H9 (cell line): ENCODE data around the gene KCNIP4. TPM values are rescaled to one million over a fixed set of nuclear protein-coding genes. Genes with fewer than 3 reads are reported as not detected.

Experiments
- DNase-seq: peaks from one replicate; pipeline ENCODE4 v3.0.0-alpha.2; 2017
- H2AFZ ChIP-seq: one replicate; pipeline ENCODE4 v1.6.1; 2013; ENCODE audit warnings: mild to moderate bottlenecking, low read length, control low read depth, moderate library complexity
- H2AK5ac ChIP-seq: 2 replicates; pipeline ENCODE4 v1.6.1; 2013; ENCODE audit warnings: low read length, control low read depth, mixed read lengths; ENCODE audit not compliant: insufficient read length
- H2BK120ac ChIP-seq: one replicate; pipeline ENCODE4 v1.6.1; 2013; ENCODE audit warnings: low read depth, mild to moderate bottlenecking, low read length, control low read depth, inconsistent platforms; ENCODE audit not compliant: poor library complexity, severe bottlenecking
- H2BK12ac ChIP-seq: 2 replicates; pipeline ENCODE4 v1.6.1; 2013; ENCODE audit warnings: low read length, control low read depth, mixed read lengths, low read depth; ENCODE audit not compliant: insufficient read length
- H2BK15ac ChIP-seq: 2 replicates; pipeline ENCODE4 v1.6.1; 2013; ENCODE audit warnings: low read depth, low read length, control low read depth
- H2BK20ac ChIP-seq: one replicate; pipeline ENCODE4 v1.6.1; 2013; ENCODE audit warnings: low read depth, mild to moderate bottlenecking, low read length, control low read depth, inconsistent platforms; ENCODE audit not compliant: poor library complexity, severe bottlenecking
- H2BK5ac ChIP-seq: 2 replicates; pipeline ENCODE4 v1.6.1; 2013; ENCODE audit warnings: low read length, control low read depth, mixed read lengths; ENCODE audit not compliant: insufficient read length
- H3K14ac ChIP-seq: 2 replicates; pipeline ENCODE4 v1.6.1; 2013; ENCODE audit warnings: low read length, control low read depth; ENCODE audit not compliant: insufficient read depth
- H3K18ac ChIP-seq: 2 replicates; pipeline ENCODE4 v1.6.1; 2013; ENCODE audit warnings: low read depth, mild to moderate bottlenecking, mixed read lengths, low read length, control low read depth; ENCODE audit not compliant: insufficient read length
- H3K23ac ChIP-seq: 2 replicates; pipeline ENCODE4 v1.6.1; 2013; ENCODE audit warnings: low read length, control low read depth, mixed read lengths, low read depth; ENCODE audit not compliant: insufficient read length
- H3K23me2 ChIP-seq: 2 replicates; pipeline ENCODE4 v1.6.1; 2013; ENCODE audit warnings: low read depth, mild to moderate bottlenecking, mixed read lengths, low read length, control low read depth; ENCODE audit not compliant: insufficient read length, poor library complexity, severe bottlenecking
- H3K27ac ChIP-seq: 2 replicates; pipeline ENCODE4 v1.5.1; 2013; ENCODE audit warnings: low read length, control low read depth, mixed read lengths, low read depth; ENCODE audit not compliant: insufficient read length
- H3K27me3 ChIP-seq: 2 replicates; pipeline ENCODE4 v1.6.1; 2013; ENCODE audit warnings: low read length, control low read depth, inconsistent platforms; ENCODE audit not compliant: insufficient read depth
- H3K4ac ChIP-seq: 2 replicates; pipeline ENCODE4 v1.6.1; 2013; ENCODE audit warnings: low read depth, mild to moderate bottlenecking, control low read depth, inconsistent platforms, low read length, moderate library complexity
- H3K4me1 ChIP-seq: 2 replicates; pipeline ENCODE4 v1.6.1; 2013; ENCODE audit warnings: low read length, control low read depth, inconsistent platforms; ENCODE audit not compliant: insufficient read depth
- H3K4me2 ChIP-seq: 2 replicates; pipeline ENCODE4 v1.6.1; 2013; ENCODE audit warnings: low read length, control low read depth, mixed read lengths; ENCODE audit not compliant: insufficient read length, insufficient read depth
- H3K56ac ChIP-seq: 2 replicates; pipeline ENCODE4 v1.6.1; 2013; ENCODE audit warnings: low read depth, mild to moderate bottlenecking, mixed read lengths, low read length, control low read depth; ENCODE audit not compliant: insufficient read length
- H3K79me1 ChIP-seq: 2 replicates; pipeline ENCODE4 v1.6.1; 2013; ENCODE audit warnings: low read depth, mild to moderate bottlenecking, moderate library complexity, low read length, control low read depth, inconsistent platforms; ENCODE audit not compliant: insufficient read depth, poor library complexity, severe bottlenecking
- H3K79me2 ChIP-seq: 2 replicates; pipeline ENCODE4 v1.6.1; 2013; ENCODE audit warnings: low read length, control low read depth, inconsistent platforms; ENCODE audit not compliant: insufficient read depth
- H3K9ac ChIP-seq: 2 replicates; pipeline ENCODE4 v1.6.1; 2013; ENCODE audit warnings: low read length, control low read depth, mixed read lengths; ENCODE audit not compliant: insufficient read length; ENCODE audit errors: extremely low read depth
- H3K9me3 ChIP-seq: one replicate; pipeline ENCODE4 v1.6.1; 2013; ENCODE audit warnings: low read depth, low read length, inconsistent platforms; ENCODE audit not compliant: control insufficient read depth
- H3T11ph ChIP-seq: one replicate; pipeline ENCODE4 v1.6.1; 2013; ENCODE audit warnings: mild to moderate bottlenecking, low read length, control low read depth, inconsistent platforms
- H4K20me1 ChIP-seq: one replicate; pipeline ENCODE4 v1.6.1; 2013; ENCODE audit not compliant: control insufficient read depth, insufficient read length, insufficient read depth
- H4K5ac ChIP-seq: 2 replicates; pipeline ENCODE4 v1.6.1; 2013; ENCODE audit warnings: low read depth, mild to moderate bottlenecking, mixed read lengths, low read length, control low read depth; ENCODE audit not compliant: insufficient read length
- H4K8ac ChIP-seq: replicated peaks from 2 replicates; pipeline ENCODE4 v1.6.1; 2013; ENCODE audit warnings: low read length, control low read depth, mixed read lengths, low read depth; ENCODE audit not compliant: insufficient read length
- H4K91ac ChIP-seq: 2 replicates; pipeline ENCODE4 v1.6.1; 2013; ENCODE audit warnings: low read depth, mild to moderate bottlenecking, moderate library complexity, mixed read lengths, low read length, control low read depth; ENCODE audit not compliant: insufficient read length
- H3K27ac Mint-ChIP-seq, 3 experiments: 2 replicates in 2 of 3; 3 replicates in 1 of 3; pipeline ENCODE4 v1.8.0; 2020 to 2021; ENCODE audit warnings: mixed read lengths in 3 of 3, mild to moderate bottlenecking in 1 of 3, moderate library complexity in 1 of 3
- H3K27me3 Mint-ChIP-seq: 2 replicates; pipeline ENCODE4 v1.8.0; 2021; ENCODE audit warnings: low read depth, mild to moderate bottlenecking, moderate library complexity, mixed read lengths
- H3K36me3 Mint-ChIP-seq, 3 experiments: 2 replicates in 2 of 3; 3 replicates in 1 of 3; pipeline ENCODE4 v1.8.0; 2020 to 2021; ENCODE audit warnings: low read depth in 3 of 3, mixed read lengths in 3 of 3; ENCODE audit not compliant: insufficient read depth in 1 of 3
- H3K4me1 Mint-ChIP-seq, 2 experiments: 2 replicates each; pipeline ENCODE4 v1.8.0; 2020; ENCODE audit warnings: mixed read lengths in 2 of 2
- H3K4me3 Mint-ChIP-seq, 2 experiments: 2 replicates in 1 of 2; 3 replicates in 1 of 2; pipeline ENCODE4 v1.8.0; 2020 to 2021; ENCODE audit warnings: mild to moderate bottlenecking in 2 of 2, mixed read lengths in 2 of 2, moderate library complexity in 1 of 2
- H3K9me3 Mint-ChIP-seq, 2 experiments: 2 replicates in 1 of 2; 3 replicates in 1 of 2; pipeline ENCODE4 v1.8.0; 2020; ENCODE audit warnings: mild to moderate bottlenecking in 2 of 2, mixed read lengths in 2 of 2, moderate library complexity in 1 of 2
- CTCF ChIP-seq: fragments of 200-600 bp; sonication (generic); conservative IDR thresholded peaks from 3 replicates; pipeline ENCODE4 v1.8.0; 2021; ENCODE audit warnings: antibody characterized with exemption, mild to moderate bottlenecking
- WGBS: extraction: QIAGEN DNeasy Blood & Tissue Kit; methylation state at CpG from one replicate; pipeline ENCODE4 v1.1.7; 2013; ENCODE audit warnings: missing lambda C conversion rate, low lambda C conversion rate, mixed read lengths; ENCODE audit not compliant: insufficient read length; ENCODE audit errors: extremely low coverage; 5-methylcytosine and 5-hydroxymethylcytosine counted together
- total RNA-seq: library from RNA; stranded (reverse); gene quantifications from 2 replicates; pipeline ENCODE4 v1.2.1, GENCODE V29; 2021

The KCNIP4 gene
- total RNA-seq, 1 experiment from 2014 or later = not detected

DNA sequence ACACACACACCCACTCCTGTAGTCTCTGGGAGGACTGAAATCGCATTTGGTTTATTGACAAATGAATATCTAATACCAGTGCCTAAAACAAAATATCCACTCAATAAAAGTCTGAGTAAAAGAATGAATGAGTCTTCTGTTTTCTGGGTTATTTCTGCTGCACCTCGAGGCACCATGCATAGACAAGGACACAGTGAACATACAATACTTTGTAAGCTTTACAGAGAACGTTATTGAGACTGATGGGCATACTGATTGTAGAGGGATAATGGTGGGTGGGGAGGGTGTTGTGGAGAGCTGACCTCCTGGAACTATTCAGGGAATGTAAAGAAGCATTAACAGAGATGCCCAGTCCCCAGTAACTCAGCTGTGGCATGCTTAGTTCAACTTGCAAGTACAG is 14.1 kb upstream of the KCNIP4 start:
- WGBS = no CpG with 5 or more reads among the region's 3 CpGs

More for the DNA sequence above, 14.1 kb upstream of the KCNIP4 start:
- no peaks in the 10 kb centered on the region for H3K9me3 ChIP-seq
- no peak for TF ChIP-seq CTCF
- H3K23me2 ChIP-seq = no peaks in the 10 kb centered on the region
- no peak overlapping the region for H3K27ac Mint-ChIP-seq
- no peak overlapping the region for H3K9ac ChIP-seq
- no peaks in the 10 kb centered on the region for H3K36me3 Mint-ChIP-seq
- no peak overlapping the region for H3K56ac ChIP-seq
- no peak for DNase-seq
- no peak overlapping the region for H2BK15ac ChIP-seq
- H3K79me2 ChIP-seq = no peaks in the 10 kb centered on the region
- no peaks in the 10 kb centered on the region; the same call in 1 of the 2 replicates for H3K27me3 Mint-ChIP-seq
- H3K79me1 ChIP-seq = no peaks in the 10 kb centered on the region
- no peak overlapping the region for H2BK120ac ChIP-seq
- H3K4me1 ChIP-seq = no peaks in the 10 kb centered on the region
- H3K9me3 Mint-ChIP-seq = no peaks in the 10 kb centered on the region
- no peak overlapping the region for H2AFZ ChIP-seq
- H4K8ac ChIP-seq = no peak overlapping the region
- no peaks in the 10 kb centered on the region for H3K27me3 ChIP-seq
- H2BK12ac ChIP-seq = no peak overlapping the region
- H3K4ac ChIP-seq = no peak overlapping the region
- peaks cover 0 to 4% of the 10 kb centered on the region in 2 experiments; a peak in 2 of 4 replicates for H3K4me1 Mint-ChIP-seq
- H4K91ac ChIP-seq = no peak overlapping the region
- no peak overlapping the region for H3K27ac ChIP-seq
- no peak overlapping the region for H3K18ac ChIP-seq
- H3K14ac ChIP-seq = no peak overlapping the region
- H2AK5ac ChIP-seq = no peak overlapping the region
- no peak overlapping the region for H3T11ph ChIP-seq
- no peaks in the 10 kb centered on the region for H4K20me1 ChIP-seq
- no peak overlapping the region for H2BK5ac ChIP-seq
- H3K4me3 Mint-ChIP-seq = no peak overlapping the region
- no peak overlapping the region for H3K23ac ChIP-seq
- no peak overlapping the region for H4K5ac ChIP-seq
- no peak overlapping the region for H3K4me2 ChIP-seq
- H2BK20ac ChIP-seq = no peak overlapping the region
